ENCODE data around the gene ARHGEF1. TPM values are rescaled to one million over a fixed set of nuclear protein-coding genes. Genes with fewer than 3 reads are reported as not detected.

Gene ARHGEF1
- total and polyA plus RNA-seq, 2 donors: 20.1 to 59.2 TPM

- 42% methylated on average over 16 of the region's 16 CpGs for WGBS
- DNase-seq (ENCODE audit: extremely low spot score): no peak
Measured at GRCh38 chr19:41926763-41927496, 43.9 kb downstream of the ARHGEF1 start.

GRCh38 chr19:41927497-41928192 lies 44.7 kb downstream of the ARHGEF1 start:
- Histone ChIP-seq H3K27ac (ENCODE audit: low read depth) (no peak overlapping the region), H3K36me3 (ENCODE audit: insufficient read depth) (no peaks in the 10 kb centered on the region), H3K4me1 (ENCODE audit: insufficient read depth) (peaks cover 2% of the 10 kb centered on the region), H3K4me3 (ENCODE audit: low read depth, low read length) (peak overlapping the region; percentile 42)
- 6% methylated on average over 43 of the region's 43 CpGs for WGBS
- DNase-seq (ENCODE audit: extremely low spot score): no peak

More at GRCh38 chr19:41926763-41927496, 43.9 kb downstream of the ARHGEF1 start:
- no peaks in the 10 kb centered on the region for H3K36me3 ChIP-seq (ENCODE audit: insufficient read depth)
- H3K4me3 ChIP-seq (ENCODE audit: low read depth, low read length): no peak overlapping the region
- no peak overlapping the region for H3K27ac ChIP-seq (ENCODE audit: low read depth)
- H3K4me1 ChIP-seq (ENCODE audit: insufficient read depth): peaks cover 2% of the 10 kb centered on the region

- Histone ChIP-seq H3K4me3 (ENCODE audit: low read depth, low read length) (peak within 1 kb of the TSS; percentile 42), H3K4me1 (ENCODE audit: insufficient read depth) (peaks cover 2% of the 10 kb centered on the region), H3K27ac (ENCODE audit: low read depth) (no peak within 1 kb of the TSS), H3K36me3 (ENCODE audit: insufficient read depth) (no peaks in the 10 kb centered on the region)
- under 1% methylated on average over 49 of the region's 49 CpGs for WGBS
- DNase-seq (ENCODE audit: extremely low spot score): no peak
Measured at GRCh38 chr19:41928221-41928683, 45.3 kb downstream of the ARHGEF1 start, which contains the start of gene ERFL. TSS of gene ERFL (minus strand) at chr19:41928449. CDS start at chr19:41912919, 15,530 bp downstream.

GRCh38 chr19:41928754-41929535 lies 46.0 kb downstream of the ARHGEF1 start:
- Histone ChIP-seq H3K4me1 (ENCODE audit: insufficient read depth) (peaks cover 2% of the 10 kb centered on the region), H3K27ac (ENCODE audit: low read depth) (no peak overlapping the region), H3K4me3 (ENCODE audit: low read depth, low read length) (peak overlapping the region; percentile 42), H3K36me3 (ENCODE audit: insufficient read depth) (no peaks in the 10 kb centered on the region)
- WGBS: 4% methylated on average over 29 of the region's 29 CpGs
- DNase-seq (ENCODE audit: extremely low spot score): no peak

GRCh38 chr19:41929536-41930071 lies 46.6 kb downstream of the ARHGEF1 start:
- no peak for DNase-seq (ENCODE audit: extremely low spot score)
- 14% methylated on average over 14 of the region's 14 CpGs for WGBS
- H3K36me3 ChIP-seq (ENCODE audit: insufficient read depth): no peaks in the 10 kb centered on the region
- peaks cover 2% of the 10 kb centered on the region for H3K4me1 ChIP-seq (ENCODE audit: insufficient read depth)
- H3K27ac ChIP-seq (ENCODE audit: low read depth): no peak overlapping the region
- H3K4me3 ChIP-seq (ENCODE audit: low read depth, low read length): no peak overlapping the region

GRCh38 chr19:41930322-41930722 lies 47.3 kb downstream of the ARHGEF1 start:
- no peak overlapping the region for H3K4me3 ChIP-seq (ENCODE audit: low read depth, low read length)
- WGBS: 10% methylated on average over 7 of the region's 7 CpGs
- H3K36me3 ChIP-seq (ENCODE audit: insufficient read depth): no peaks in the 10 kb centered on the region
- DNase-seq (ENCODE audit: extremely low spot score): no peak
- H3K4me1 ChIP-seq (ENCODE audit: insufficient read depth): peaks cover 2% of the 10 kb centered on the region
- no peak overlapping the region for H3K27ac ChIP-seq (ENCODE audit: low read depth)

- H3K4me3 ChIP-seq (ENCODE audit: low read depth, low read length): no peak overlapping the region
- H3K4me1 ChIP-seq (ENCODE audit: insufficient read depth): peaks cover 2% of the 10 kb centered on the region
- WGBS: 8% methylated on average over 17 of the region's 17 CpGs
- no peak for DNase-seq (ENCODE audit: extremely low spot score)
- H3K27ac ChIP-seq (ENCODE audit: low read depth): no peak overlapping the region
- no peaks in the 10 kb centered on the region for H3K36me3 ChIP-seq (ENCODE audit: insufficient read depth)
Measured at GRCh38 chr19:41930926-41931592, 48.1 kb downstream of the ARHGEF1 start.

- no peak for DNase-seq (ENCODE audit: extremely low spot score)
- H3K4me3 ChIP-seq (ENCODE audit: low read depth, low read length): no peak overlapping the region
- no peaks in the 10 kb centered on the region for H3K36me3 ChIP-seq (ENCODE audit: insufficient read depth)
- no peak overlapping the region for H3K27ac ChIP-seq (ENCODE audit: low read depth)
- 23% methylated on average over 11 of the region's 11 CpGs for WGBS
- H3K4me1 ChIP-seq (ENCODE audit: insufficient read depth): peaks cover 2% of the 10 kb centered on the region
Measured at GRCh38 chr19:41932259-41932719, 49.3 kb downstream of the ARHGEF1 start.

- peaks cover 2% of the 10 kb centered on the region for H3K4me1 ChIP-seq (ENCODE audit: insufficient read depth)
- H3K27ac ChIP-seq (ENCODE audit: low read depth): no peak overlapping the region
- no peaks in the 10 kb centered on the region for H3K36me3 ChIP-seq (ENCODE audit: insufficient read depth)
- no peak overlapping the region for H3K4me3 ChIP-seq (ENCODE audit: low read depth, low read length)
- no peak for DNase-seq (ENCODE audit: extremely low spot score)
- WGBS: 21% methylated on average over 29 of the region's 29 CpGs
Measured at GRCh38 chr19:41932720-41933332, 49.8 kb downstream of the ARHGEF1 start.

- WGBS: 55% methylated on average over 7 of the region's 7 CpGs
- H3K4me3 ChIP-seq (ENCODE audit: low read depth, low read length): no peak overlapping the region
- no peaks in the 10 kb centered on the region for H3K36me3 ChIP-seq (ENCODE audit: insufficient read depth)
- no peaks in the 10 kb centered on the region for H3K4me1 ChIP-seq (ENCODE audit: insufficient read depth)
- no peak overlapping the region for H3K27ac ChIP-seq (ENCODE audit: low read depth)
- DNase-seq (ENCODE audit: extremely low spot score): no peak
Measured at GRCh38 chr19:41933693-41934426, 50.9 kb downstream of the ARHGEF1 start.

GRCh38 chr19:41934849-41935374 lies 51.9 kb downstream of the ARHGEF1 start:
- Histone ChIP-seq H3K27ac (ENCODE audit: low read depth) (no peak overlapping the region), H3K36me3 (ENCODE audit: insufficient read depth) (no peaks in the 10 kb centered on the region), H3K4me3 (ENCODE audit: low read depth, low read length) (no peak overlapping the region), H3K4me1 (ENCODE audit: insufficient read depth) (no peaks in the 10 kb centered on the region)
- no peak for DNase-seq (ENCODE audit: extremely low spot score)
- 22% methylated on average over 7 of the region's 7 CpGs for WGBS

Data from urinary bladder (tissue), 4 donors.